Measurements from ENCODE around the gene PFKFB4. TPM values are rescaled to one million over a fixed set of nuclear protein-coding genes. Genes with fewer than 3 reads are reported as not detected.
A peak's percentile ranks its signal among the peaks of the same experiment; 100 is the strongest.

PFKFB4 gene
- total and polyA plus RNA-seq, 2 of the 4 experiments (the other 2 are of a cell fraction), result 16.9 to 17.0 TPM

DNA sequence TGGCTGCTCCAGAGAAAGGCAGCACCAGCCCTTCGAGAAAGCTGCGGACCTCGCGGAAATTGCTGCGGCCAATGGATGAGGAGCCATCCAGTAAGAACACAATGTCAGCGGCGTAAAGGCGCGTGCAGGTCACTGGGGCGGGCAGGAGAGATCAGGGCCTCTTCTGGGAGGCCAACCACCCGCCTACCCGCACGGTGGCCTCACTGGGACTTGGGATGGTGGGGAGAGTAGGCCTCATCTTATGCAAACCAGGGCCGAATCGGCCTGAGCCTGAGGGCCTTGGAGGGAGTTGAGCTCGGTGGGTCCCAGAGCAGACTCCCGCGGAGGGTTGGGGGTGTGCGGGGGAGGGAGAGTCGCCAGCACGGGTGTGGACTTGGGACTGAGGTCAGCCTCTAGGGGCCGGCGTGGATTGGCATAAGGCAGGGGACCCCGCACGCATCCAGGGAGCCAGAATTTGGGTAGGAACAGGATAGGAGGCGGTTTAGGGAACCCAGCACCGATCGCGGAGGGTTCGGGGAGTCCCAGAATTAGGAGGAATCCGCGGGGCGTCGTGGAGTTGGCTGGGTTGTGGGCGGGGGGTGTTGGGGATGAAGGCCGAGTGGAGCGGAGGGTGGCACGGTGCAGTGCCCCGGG is 37.9 kb upstream of the PFKFB4 start:
- peak overlapping the region; percentile 89 for H3K14ac ChIP-seq (replicated peaks; ENCODE audit: low read depth, low read length)
- H3K4me1 ChIP-seq (ENCODE audit: control insufficient read depth, insufficient read depth, low read length), result peaks cover 49% of the 10 kb centered on the region
- DNase-seq (peak; percentile 19), ATAC-seq (ENCODE audit: low read depth) (no peak)
- H3K27ac ChIP-seq (ENCODE audit: insufficient read depth, low read length), result peak overlapping the region; percentile 94
- peak overlapping the region; percentile 70 for H3K18ac ChIP-seq (ENCODE audit: low read depth, low read length)
- CTCF ChIA-PET, result no interaction called here
- peak overlapping the region; percentile 72 for H2BK20ac ChIP-seq (ENCODE audit: low read depth, low read length)
- H4K91ac ChIP-seq (ENCODE audit: insufficient read depth, low read depth, low read length), result peak overlapping the region; percentile 92
- peaks cover 17% of the 10 kb centered on the region for H4K20me1 ChIP-seq (ENCODE audit: insufficient read depth, low read length)
- H2AK9ac ChIP-seq (replicated peaks; ENCODE audit: low read depth, low read length, poor library complexity), result peak overlapping the region; percentile 95
- H2AFZ ChIP-seq (replicated peaks; ENCODE audit: low read length, poor library complexity), result peak overlapping the region; percentile 80
- peak overlapping the region; percentile 70; the same call in 1 of the 3 replicates for H2BK15ac ChIP-seq (ENCODE audit: low read depth, low read length)
- intact Hi-C loops (cut with micrococcal nuclease), result no loop called here
- H3K4me3 ChIP-seq (ENCODE audit: insufficient read depth, low read depth, low read length), result peak overlapping the region; percentile 52
- peak; percentile 17; the same call in 1 of the 2 replicates for TF ChIP-seq POLR2A (IDR thresholded peaks at IDR 0.05; ENCODE audit: low read depth, low read length)
- no peak for TF ChIP-seq SMC3 (IDR thresholded peaks at IDR 0.05; ENCODE audit: low read depth, low read length)
- H4K5ac ChIP-seq (ENCODE audit: low read depth, low read length), result peak overlapping the region; percentile 81
- peak overlapping the region; percentile 85 for H2BK120ac ChIP-seq (ENCODE audit: low read depth, low read length)
- H3K56ac ChIP-seq (ENCODE audit: extremely low read depth, insufficient read depth, low read length), result peak overlapping the region; percentile 66; the same call in 1 of the 2 replicates
- H3K9me1 ChIP-seq (ENCODE audit: insufficient read depth, low read length), result peaks cover 63% of the 10 kb centered on the region
- POLR2A ChIA-PET (ENCODE audit: unreplicated experiment), result interaction anchor here (0.5 kb wide), 1 partner anchor 16 kb away, joined by 12 read pairs; no protein-coding TSS in a partner anchor
- peak overlapping the region; percentile 83 for H3K9ac ChIP-seq (ENCODE audit: low read depth, low read length)
- peaks cover 43% of the 10 kb centered on the region for H3K36me3 ChIP-seq (ENCODE audit: control insufficient read depth, insufficient read depth, low read length)
- in situ Hi-C loops (cut with MboI; ENCODE audit: low sequenced_read_pairs), result no loop called here
- no TSS peak for BruUV-seq (replicated peaks)
- peak overlapping the region; percentile 66 for H3K23ac ChIP-seq (ENCODE audit: low read depth, low read length)
- no peaks in the 10 kb centered on the region for H3K9me3 ChIP-seq (ENCODE audit: control insufficient read depth, insufficient read depth, low read length)
- WGBS, 2 experiments (ENCODE audit: extremely low coverage in 2 of 2, insufficient read length in 1 of 2), result 42% methylated on average over 8 of the region's 39 CpGs; no CpG with 5 or more reads in 1 of the 2 experiments
- H2AK5ac ChIP-seq (ENCODE audit: low read depth, low read length), result peak overlapping the region; percentile 88
- peak overlapping the region; percentile 85 to 92 for H4K8ac ChIP-seq (ENCODE audit: low read depth in 2 of 2, low read length in 2 of 2)
- H3K4ac ChIP-seq (ENCODE audit: low read depth, low read length), result peak overlapping the region; percentile 92
- dilution Hi-C loops (cut with HindIII; ENCODE audit: low sequenced_read_pairs, unreplicated experiment), result no loop called here
- peak overlapping the region; percentile 73 for H3K4me2 ChIP-seq (ENCODE audit: low read depth, low read length)
- H2BK5ac ChIP-seq (ENCODE audit: low read depth, low read length, poor library complexity, severe bottlenecking), result peak overlapping the region; percentile 97
- H3K79me1 ChIP-seq (ENCODE audit: low read depth in 1 of 2, low read length in 2 of 2), result peaks cover 30 to 80% of the 10 kb centered on the region in 2 experiments
- H3K27me3 ChIP-seq (ENCODE audit: control insufficient read depth, insufficient read depth, low read length), result no peaks in the 10 kb centered on the region
